GM18867 (cell line): Measurements from ENCODE around the gene VPS52.
"Not testable (repeated sequence)": the region's sequence is repeated elsewhere in the genome, so short reads cannot be mapped to it uniquely, and the experiment has no call there.

ENCODE experiments used
- ATAC-seq: cut with Tn5 transposase; IDR thresholded peaks from one replicate; pipeline ENCODE4 v1.9.1; 2021; ENCODE audit warnings: mild to moderate bottlenecking, moderate library complexity; ENCODE audit not compliant: unreplicated experiment

The VPS52 gene

GRCh38 chr6:33252759-33253158 lies 18.9 kb downstream of the VPS52 start:
- ATAC-seq = no peak

- ATAC-seq = no peak
Measured at GRCh38 chr6:33251395-33252012, 20.2 kb downstream of the VPS52 start.

GRCh38 chr6:33250731-33251130 lies 20.9 kb downstream of the VPS52 start:
- no peak for ATAC-seq

- no peak for ATAC-seq
Measured at GRCh38 chr6:33249732-33250630, 21.7 kb downstream of the VPS52 start.

GRCh38 chr6:33248932-33249731 lies 22.5 kb downstream of the VPS52 start:
- peak; percentile 86 for ATAC-seq

- peak; percentile 6 for ATAC-seq
Measured at GRCh38 chr6:33248643-33248931, 23.1 kb downstream of the VPS52 start.

- peak; percentile 26 for ATAC-seq
Measured at GRCh38 chr6:33247977-33248642, 23.6 kb downstream of the VPS52 start.

- no peak for ATAC-seq
Measured at GRCh38 chr6:33243476-33243875, 28.2 kb downstream of the VPS52 start.

- ATAC-seq = no peak
Measured at GRCh38 chr6:33241968-33242367, 29.7 kb downstream of the VPS52 start.

GRCh38 chr6:33237741-33238140 lies 33.9 kb downstream of the VPS52 start:
- ATAC-seq = no peak

- no peak for ATAC-seq
Measured at GRCh38 chr6:33236852-33237251, 34.8 kb downstream of the VPS52 start.

GRCh38 chr6:33236328-33236727 lies 35.3 kb downstream of the VPS52 start:
- no peak for ATAC-seq

GRCh38 chr6:33235221-33235634 lies 36.4 kb downstream of the VPS52 start:
- ATAC-seq = no peak

- not testable (repeated sequence) for ATAC-seq
Measured at GRCh38 chr6:33226503-33227120, 45.1 kb downstream of the VPS52 start.

GRCh38 chr6:33217681-33218080 lies 54.0 kb downstream of the VPS52 start:
- no peak for ATAC-seq

GRCh38 chr6:33217246-33217645 lies 54.4 kb downstream of the VPS52 start:
- no peak for ATAC-seq

GRCh38 chr6:33216117-33216649 lies 55.5 kb downstream of the VPS52 start:
- no peak for ATAC-seq

- ATAC-seq = no peak
Measured at GRCh38 chr6:33215271-33216116, 56.2 kb downstream of the VPS52 start.

- ATAC-seq = no peak
Measured at GRCh38 chr6:33213989-33214335, 57.7 kb downstream of the VPS52 start.
